ENCODE data around the gene PODN. TPM values are rescaled to one million over a fixed set of nuclear protein-coding genes. Genes with fewer than 3 reads are reported as not detected.
A peak's percentile ranks its signal among the peaks of the same experiment; 100 is the strongest.

PODN gene
- total RNA-seq, 6 experiments from 2014 or later: 2.8 to 9.8 (median 5.1) TPM

GRCh38 chr1:53073868-53074311 is 11.9 kb downstream of the PODN start:
- TF ChIP-seq CTCF (IDR thresholded peaks at IDR 0.05) (no peak), POLR2A (IDR thresholded peaks at IDR 0.05) (no peak)
- H3K36me3 ChIP-seq: no peaks in the 10 kb centered on the region
- no peak overlapping the region for H3K27ac ChIP-seq
- H3K27me3 ChIP-seq: no peaks in the 10 kb centered on the region
- H3K4me1 ChIP-seq: peaks cover 0 to 6% (median 0%) of the 10 kb centered on the region in 4 donors
- H3K4me3 ChIP-seq: no peak overlapping the region
- H3K9me3 ChIP-seq: no peaks in the 10 kb centered on the region
- no peak for ATAC-seq
- 92% methylated on average over 5 of the region's 10 CpGs for WGBS (ENCODE audit: insufficient coverage, low coverage, low lambda C conversion rate, missing lambda C conversion rate)
- peak; percentile 10 to 46 (median 41) for DNase-seq
- intact Hi-C loops (cut with DNase I): no loop called here

DNA sequence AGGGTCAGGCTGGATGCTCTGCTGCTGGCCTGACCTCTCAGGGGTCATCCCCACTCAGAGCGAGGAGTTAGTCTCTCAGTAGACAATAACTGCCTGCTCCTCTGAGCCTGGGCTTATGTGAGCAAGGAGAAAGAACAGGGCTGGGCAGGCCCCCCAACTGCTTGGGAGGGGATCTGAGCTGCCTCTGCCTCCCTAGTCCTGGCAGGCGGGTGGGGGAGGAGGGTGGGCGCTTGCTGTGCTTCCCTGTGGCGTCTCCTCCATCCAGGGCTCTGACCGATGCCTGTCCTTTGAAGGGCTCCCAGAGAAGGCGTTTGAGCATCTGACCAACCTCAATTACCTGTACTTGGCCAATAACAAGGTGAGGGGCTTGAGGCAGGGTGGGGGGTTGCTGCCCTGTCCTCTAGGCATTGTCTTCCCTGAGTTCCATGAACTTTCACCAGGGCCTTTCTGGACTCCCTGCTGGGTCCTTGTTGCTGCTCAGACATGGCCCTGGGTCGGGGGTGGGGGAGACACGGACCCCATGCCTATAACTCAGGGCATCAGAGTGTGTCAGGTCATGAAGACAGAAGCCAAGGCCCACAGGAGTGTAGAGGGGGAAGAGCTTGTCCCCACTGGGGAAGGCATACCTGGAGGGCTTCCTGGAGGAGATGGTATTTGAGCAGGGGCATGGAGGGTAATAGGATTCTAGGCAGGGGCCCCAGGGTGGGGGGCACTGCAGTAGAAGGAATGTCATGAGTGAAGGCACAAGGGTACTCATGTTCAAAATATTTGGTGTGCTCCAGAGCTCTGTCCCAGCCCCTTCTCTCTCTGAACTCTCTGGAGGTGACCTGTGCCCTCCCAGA is 12.5 kb downstream of the PODN start:
- peak; percentile 4 to 27 (median 15) for DNase-seq
- Histone ChIP-seq H3K27ac (no peak overlapping the region), H3K4me1 (peaks cover 0 to 6% (median 0%) of the 10 kb centered on the region in 4 donors), H3K4me3 (no peak overlapping the region), H3K27me3 (no peaks in the 10 kb centered on the region), H3K36me3 (no peaks in the 10 kb centered on the region), H3K9me3 (no peaks in the 10 kb centered on the region)
- WGBS (ENCODE audit: insufficient coverage, low coverage, low lambda C conversion rate, missing lambda C conversion rate): 60% methylated on average over 1 of the region's 8 CpGs
- intact Hi-C loops (cut with DNase I): no loop called here
- TF ChIP-seq CTCF (IDR thresholded peaks at IDR 0.05): no peak
- no peak for TF ChIP-seq POLR2A (IDR thresholded peaks at IDR 0.05)
- ATAC-seq: no peak

DNA sequence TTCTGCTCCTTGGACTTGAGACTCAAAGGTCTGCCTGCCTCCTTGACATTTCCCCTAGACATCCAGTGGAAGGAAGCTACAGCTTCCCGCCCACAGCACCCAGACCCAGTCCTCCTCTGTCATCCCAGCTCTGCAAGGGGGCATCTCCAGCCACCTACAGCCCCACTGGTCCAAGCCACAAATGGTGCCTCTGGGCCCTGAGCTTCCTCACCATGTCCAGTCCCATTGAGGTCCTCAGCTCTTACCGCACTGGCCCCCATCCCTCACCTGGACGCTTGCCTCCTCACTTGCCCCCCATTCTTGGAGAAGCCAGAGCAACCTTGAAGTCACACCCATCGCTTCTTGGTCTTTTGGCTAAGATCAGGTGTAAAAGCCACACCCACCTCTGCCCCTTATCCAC is 13.2 kb downstream of the PODN start:
- DNase-seq: peak in 2 of 3 donors; percentile 2 to 24
- TF ChIP-seq POLR2A (IDR thresholded peaks at IDR 0.05) (no peak), CTCF (IDR thresholded peaks at IDR 0.05) (no peak)
- no peaks in the 10 kb centered on the region for H3K9me3 ChIP-seq

GRCh38 chr1:53075761-53076163 is 13.7 kb downstream of the PODN start:
- Histone ChIP-seq H3K4me3 (no peak overlapping the region), H3K36me3 (no peaks in the 10 kb centered on the region), H3K27me3 (no peaks in the 10 kb centered on the region), H3K9me3 (no peaks in the 10 kb centered on the region), H3K27ac (no peak overlapping the region), H3K4me1 (peaks cover 0 to 6% (median 0%) of the 10 kb centered on the region in 4 donors)
- DNase-seq: peak in 2 of 3 donors; percentile 16 to 60
- TF ChIP-seq POLR2A (IDR thresholded peaks at IDR 0.05) (no peak), CTCF (IDR thresholded peaks at IDR 0.05) (no peak)
- no CpG with 5 or more reads among the region's 8 CpGs for WGBS (ENCODE audit: insufficient coverage, low coverage, low lambda C conversion rate, missing lambda C conversion rate)
- intact Hi-C loops (cut with DNase I): no loop called here
- ATAC-seq: peak; percentile 11 to 57 (median 34)

More for the DNA sequence above, 13.2 kb downstream of the PODN start:
- Histone ChIP-seq H3K4me1 (peaks cover 0 to 6% (median 0%) of the 10 kb centered on the region in 4 donors), H3K36me3 (no peaks in the 10 kb centered on the region), H3K27me3 (no peaks in the 10 kb centered on the region), H3K27ac (no peak overlapping the region), H3K4me3 (no peak overlapping the region)
- 97% methylated on average over 3 of the region's 4 CpGs for WGBS (ENCODE audit: insufficient coverage, low coverage, low lambda C conversion rate, missing lambda C conversion rate)
- intact Hi-C loops (cut with DNase I): no loop called here
- no peak for ATAC-seq
